Pons (tissue), 1 donor: Measurements from ENCODE around the gene PXDN.
"Not testable (repeated sequence)": the region's sequence is repeated elsewhere in the genome, so short reads cannot be mapped to it uniquely, and the experiment has no call there.

Experiments
- DNase-seq: peaks from one replicate; pipeline ENCODE4 v3.0.0-alpha.2; 2016; ENCODE audit warnings: low spot score

Gene PXDN

DNA sequence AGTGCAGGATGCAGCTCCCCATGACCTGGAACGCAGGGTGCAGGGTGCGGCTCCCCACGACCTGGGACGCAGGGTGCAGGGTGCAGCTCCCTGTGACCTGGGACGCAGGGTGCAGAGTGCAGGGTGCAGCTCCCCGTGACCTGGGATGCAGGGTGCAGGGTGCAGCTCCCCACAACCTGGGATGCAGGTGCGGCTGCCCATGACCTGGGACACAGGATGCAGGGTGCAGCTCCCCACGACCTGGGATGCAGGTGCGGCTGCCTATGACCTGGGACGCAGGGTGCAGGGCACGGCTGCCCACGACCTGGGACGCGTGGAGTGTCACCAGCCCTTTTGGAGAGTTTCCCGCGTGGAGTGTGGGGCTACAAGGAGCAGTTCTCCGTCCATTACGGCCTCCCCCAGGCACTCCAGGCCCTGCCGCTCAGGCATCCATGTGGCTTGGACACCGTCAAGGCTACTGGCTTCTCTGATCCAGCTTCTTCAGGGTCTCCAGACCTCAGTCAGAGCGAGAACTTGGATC lies 38.7 kb downstream of the PXDN start:
- DNase-seq = no peak

- no peak for DNase-seq
These were observed 39.4 kb downstream of the PXDN start for GRCh38 chr2:1704631-1705556.

GRCh38 chr2:1702186-1702565 lies 42.1 kb downstream of the PXDN start:
- no peak for DNase-seq

DNA sequence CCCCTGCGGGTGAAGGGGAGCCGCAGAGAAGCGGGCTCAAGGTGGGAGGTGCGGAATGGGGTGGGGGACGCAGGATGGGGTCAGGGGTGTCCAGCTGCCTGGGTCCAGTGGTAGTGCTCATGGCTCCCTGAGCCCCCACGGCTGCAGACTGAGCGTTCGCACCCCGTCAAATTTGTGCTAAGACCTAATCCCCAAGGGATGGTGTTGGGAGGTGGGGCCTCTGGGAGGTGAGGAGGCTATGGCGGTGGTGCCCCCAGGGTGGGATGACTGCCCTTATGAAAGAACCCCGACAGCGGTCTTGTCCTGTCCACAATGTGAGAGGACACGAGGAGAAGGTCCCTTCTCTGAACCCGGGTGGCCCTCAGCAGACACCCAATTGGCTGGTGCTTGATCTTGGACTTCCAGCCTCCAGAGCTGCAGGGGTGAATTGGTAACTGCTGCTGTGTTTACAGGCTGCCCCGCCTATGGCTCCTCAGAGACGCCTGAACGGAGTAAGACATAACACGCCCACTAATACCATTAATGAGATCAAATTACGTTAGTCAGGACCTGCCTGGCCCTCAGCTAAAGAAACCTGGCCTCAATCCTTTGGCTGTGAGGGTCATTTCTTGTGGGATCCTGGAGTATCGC lies 42.6 kb downstream of the PXDN start:
- no peak for DNase-seq

DNA sequence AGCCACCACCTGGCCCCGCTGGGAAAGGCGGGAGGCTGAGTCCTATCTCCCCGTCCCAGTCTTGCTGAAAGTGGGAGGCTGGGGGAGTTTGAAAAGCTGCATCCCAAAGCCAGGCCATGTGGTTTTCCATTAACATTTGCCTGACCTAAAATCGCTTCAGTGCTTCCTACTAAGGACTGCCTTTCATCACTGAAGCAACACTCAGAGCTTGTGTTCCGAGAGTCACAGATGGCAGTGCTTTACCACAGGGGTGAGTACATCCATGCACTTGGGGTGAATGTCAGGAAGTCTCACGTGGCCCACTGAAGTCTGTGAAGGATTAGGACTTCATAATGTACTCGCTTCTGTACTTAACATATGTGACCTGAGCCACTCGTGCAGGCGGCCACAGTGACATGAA lies 43.3 kb downstream of the PXDN start:
- no peak for DNase-seq

GRCh38 chr2:1700427-1700826 lies 43.9 kb downstream of the PXDN start:
- DNase-seq = not testable (repeated sequence)

DNA sequence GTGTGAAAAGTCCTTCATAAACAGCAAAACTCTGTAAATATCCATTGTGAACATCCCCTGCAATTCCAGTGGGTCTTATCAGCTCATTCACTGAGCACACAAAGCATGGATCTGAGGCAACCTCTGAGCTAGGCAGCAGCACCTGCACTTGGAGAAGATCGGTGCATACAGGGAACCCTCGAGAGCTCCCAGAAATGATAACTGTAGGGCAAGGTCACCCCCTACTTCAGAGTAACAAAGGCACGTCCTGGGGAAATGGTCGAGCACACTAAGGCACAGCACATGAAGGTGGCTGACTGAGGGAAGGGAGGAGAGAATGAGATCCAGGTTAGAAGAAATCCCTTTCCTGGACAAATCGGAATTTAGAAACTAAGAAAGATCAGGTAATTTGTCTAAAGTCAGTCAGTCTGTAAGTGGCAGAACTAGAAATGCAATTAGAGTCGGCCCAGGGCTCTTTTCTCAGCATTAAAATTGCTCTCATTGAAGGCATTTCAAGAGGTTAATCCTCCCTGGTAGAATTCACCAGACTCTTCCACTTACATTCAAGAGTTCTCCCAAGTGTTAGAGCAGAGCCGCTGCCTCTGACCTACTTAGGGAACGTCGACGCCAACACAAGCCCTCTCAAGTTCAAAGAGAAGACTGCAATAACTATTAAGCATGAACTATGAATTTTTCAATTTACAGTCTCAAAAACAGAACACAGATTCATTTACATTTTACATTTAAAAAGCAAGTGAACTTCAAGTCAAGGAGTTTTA lies 45.9 kb downstream of the PXDN start:
- DNase-seq = no peak

- no peak for DNase-seq
These were observed 46.7 kb downstream of the PXDN start for GRCh38 chr2:1697601-1698000.

GRCh38 chr2:1696472-1696871 lies 47.8 kb downstream of the PXDN start:
- no peak for DNase-seq

GRCh38 chr2:1694371-1695271 lies 49.7 kb downstream of the PXDN start:
- DNase-seq = no peak

DNA sequence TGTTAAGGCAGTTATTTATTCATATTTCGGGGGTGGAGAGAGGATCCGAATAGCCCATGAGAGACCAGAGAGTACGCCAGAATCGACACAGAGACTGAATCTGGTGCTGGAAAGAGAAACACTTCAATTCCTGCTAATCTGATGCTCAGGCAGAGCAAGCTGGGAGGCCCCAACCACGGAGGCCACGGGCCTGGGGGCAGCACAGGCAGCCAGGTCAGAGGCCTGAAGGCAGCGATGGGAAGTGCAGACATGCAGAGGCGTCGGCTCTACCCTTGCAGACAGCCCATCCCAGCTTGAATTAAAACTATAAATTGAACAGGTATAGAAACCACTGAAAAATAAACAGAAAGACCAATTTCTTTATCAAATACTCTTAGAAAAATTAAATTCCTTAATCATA lies 50.6 kb downstream of the PXDN start:
- DNase-seq = no peak

DNA sequence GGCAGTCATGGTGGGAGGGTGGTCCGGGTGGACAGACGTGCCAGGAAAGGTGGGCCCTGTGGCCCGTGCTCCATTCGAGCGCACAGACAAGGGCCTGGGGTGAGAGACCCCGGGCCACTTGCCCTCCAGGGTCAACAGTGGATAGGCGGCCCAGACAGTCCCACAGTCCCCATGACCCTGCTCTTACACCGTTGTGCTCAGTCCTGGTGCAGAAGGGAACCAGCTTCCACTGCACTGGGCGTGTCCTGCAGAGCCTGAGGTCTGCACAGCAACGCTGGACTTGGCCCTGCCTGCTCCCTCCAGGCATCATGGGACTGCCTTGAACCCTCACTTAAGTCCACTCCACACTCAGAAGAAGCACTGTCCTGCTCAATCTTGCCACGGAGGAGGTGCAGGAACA lies 52.0 kb downstream of the PXDN start:
- no peak for DNase-seq

- no peak for DNase-seq
These were observed 52.9 kb downstream of the PXDN start for GRCh38 chr2:1691366-1691765.

- no peak for DNase-seq
These were observed 54.1 kb downstream of the PXDN start for GRCh38 chr2:1690056-1690775.

GRCh38 chr2:1688859-1689258 lies 55.5 kb downstream of the PXDN start:
- DNase-seq = no peak

DNA sequence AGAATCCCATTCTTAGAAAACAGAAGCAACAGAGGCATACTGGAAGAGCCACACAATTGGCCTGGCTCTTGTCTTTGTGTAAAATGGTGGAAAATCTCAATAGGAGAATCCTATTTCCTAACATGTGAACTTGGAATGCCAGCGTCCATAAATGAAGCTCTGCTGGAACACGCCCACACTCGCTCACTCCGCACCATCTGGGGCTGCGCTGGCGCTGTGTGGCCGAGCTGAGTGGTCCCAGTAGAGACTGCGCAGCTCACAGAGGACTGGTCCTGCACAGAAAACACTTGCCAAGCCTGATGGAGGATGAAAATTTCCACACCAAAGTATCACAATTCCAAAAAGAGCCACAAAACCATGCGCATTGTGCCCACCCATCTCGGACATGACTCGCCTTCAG lies 56.2 kb downstream of the PXDN start:
- DNase-seq = no peak

DNA sequence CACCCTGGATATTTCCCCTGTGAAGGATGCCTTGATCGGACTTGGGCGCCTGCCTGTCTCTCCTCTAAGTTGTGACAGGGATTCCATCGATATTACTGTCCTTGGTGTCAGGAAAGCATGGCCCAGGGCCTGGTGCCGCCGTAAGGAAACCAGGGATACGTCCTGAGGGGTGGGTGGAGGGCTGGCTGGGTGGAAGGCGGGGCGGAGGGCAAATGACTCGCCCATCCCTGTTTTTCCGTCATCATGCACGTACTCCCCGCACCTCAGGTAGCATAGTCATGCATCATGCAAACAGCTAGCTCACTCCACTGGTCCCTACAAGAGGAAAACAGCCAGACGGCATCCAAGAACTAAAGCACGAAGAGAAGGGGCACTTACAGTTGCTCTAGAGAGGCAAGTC lies 57.1 kb downstream of the PXDN start:
- DNase-seq = no peak

DNA sequence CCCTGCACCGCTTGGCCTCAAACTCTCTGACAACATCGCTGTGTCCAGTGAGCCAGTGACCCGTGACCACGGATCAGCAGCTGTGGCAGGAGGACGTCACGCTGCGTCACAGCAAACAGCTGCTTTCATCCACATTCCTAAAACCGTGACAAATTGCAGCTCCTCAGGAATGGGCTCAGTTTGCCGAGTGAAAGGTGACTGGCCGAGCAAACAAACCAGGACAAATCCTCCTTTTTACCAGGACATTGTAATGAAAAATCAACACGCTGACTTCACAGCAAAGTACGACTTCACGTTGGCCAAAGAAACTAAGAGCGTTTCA lies 57.6 kb downstream of the PXDN start:
- no peak for DNase-seq

DNA sequence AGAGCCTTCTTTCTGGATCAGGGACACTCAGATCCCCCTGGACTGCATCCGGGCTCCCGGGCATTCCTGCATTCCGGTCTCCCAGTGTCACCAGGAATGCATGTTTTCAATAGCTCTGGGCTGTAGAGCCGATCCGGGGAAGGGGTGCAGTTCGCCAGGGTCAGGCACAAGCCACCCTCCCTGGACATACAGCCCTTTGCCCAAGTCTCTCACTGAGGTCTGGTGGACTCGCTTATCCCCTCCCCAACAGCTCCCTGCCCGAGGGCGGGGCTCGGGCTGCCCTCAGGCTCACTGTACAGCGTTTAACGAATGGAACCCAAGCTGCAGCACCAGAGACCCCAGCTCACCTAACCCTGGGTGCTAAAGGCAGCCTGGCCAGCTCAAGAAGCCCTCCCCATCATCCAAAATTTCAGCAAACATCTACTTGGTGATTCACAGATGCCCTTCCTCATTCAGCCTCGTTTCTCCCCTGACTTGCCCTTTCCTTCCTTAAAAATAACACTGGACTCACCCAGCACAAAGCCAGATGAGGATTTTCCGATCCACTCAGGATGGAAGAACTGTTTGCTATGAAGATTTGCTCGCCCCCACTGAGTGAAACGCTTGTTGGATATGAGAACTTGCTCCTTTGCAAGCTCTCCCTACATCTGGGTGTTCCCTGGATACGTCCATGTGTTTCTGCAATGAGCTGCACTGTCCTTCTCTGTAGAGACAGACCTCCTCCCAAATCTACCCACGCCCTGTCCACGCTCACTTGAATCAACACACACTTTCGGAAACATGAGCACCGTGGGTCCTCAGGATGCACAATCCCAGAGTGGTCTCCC lies 58.1 kb downstream of the PXDN start:
- DNase-seq = no peak
